Stimulated activated CD4-positive, alpha-beta T cell treated with anti-CD3 and anti-CD28 coated beads, Interleukin-2, amount 100 ng/mL, for 48 hours (primary cell): ENCODE data around the gene FBXL17.

ENCODE experiments used
- DNase-seq, 2 donors: peaks; one replicate each; pipeline ENCODE4 v3.0.0-alpha.2; 2020

FBXL17 gene

GRCh38 chr5:108079753-108080152 is 302.1 kb downstream of the FBXL17 start:
- DNase-seq, result no peak

GRCh38 chr5:108078882-108079281 is 303.0 kb downstream of the FBXL17 start:
- DNase-seq, result no peak

- no peak for DNase-seq
These were observed 303.6 kb downstream of the FBXL17 start for GRCh38 chr5:108078345-108078744.

DNA sequence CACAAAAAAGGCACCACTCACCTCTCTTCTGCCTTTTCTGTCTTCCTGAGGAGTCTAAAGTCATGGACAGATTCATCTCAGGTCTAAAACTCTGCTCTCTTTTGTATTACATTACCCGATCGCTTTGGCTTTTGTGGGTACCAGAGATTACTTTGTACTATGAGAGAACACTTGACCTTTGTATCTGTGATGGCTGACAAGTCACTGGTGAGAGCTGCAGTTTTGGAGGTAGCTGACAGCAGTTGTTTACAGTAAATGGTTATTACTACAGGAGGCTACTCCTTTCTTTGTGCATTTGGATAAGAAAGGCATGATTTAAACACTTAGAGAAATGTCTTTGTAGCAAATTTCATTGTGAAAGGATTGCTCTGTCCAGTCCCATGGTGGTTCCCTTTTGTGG is 307.3 kb downstream of the FBXL17 start:
- no peak for DNase-seq

- no peak for DNase-seq
These were observed 317.6 kb downstream of the FBXL17 start for GRCh38 chr5:108064302-108064701.

DNA sequence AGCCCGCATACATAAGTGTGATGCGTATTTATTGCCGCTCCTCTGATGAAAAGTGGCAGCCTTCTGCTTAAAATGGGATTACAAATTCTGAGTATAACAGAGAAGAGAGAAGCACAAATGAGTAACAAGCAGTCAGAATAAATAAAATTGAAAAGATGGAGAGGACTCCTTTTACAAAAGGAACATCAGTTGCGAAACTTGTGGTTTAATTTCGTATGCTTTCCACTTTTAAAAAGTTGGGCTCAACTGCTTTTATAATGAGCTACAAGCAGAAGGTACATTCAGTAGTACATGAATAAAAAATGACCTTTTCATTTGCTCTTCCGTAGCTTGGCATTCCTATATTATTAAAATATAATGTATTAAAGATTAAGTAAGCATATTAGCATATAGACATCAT is 320.0 kb downstream of the FBXL17 start:
- DNase-seq, result no peak

- DNase-seq, result no peak
These were observed 321.6 kb downstream of the FBXL17 start for GRCh38 chr5:108060340-108060739.

DNA sequence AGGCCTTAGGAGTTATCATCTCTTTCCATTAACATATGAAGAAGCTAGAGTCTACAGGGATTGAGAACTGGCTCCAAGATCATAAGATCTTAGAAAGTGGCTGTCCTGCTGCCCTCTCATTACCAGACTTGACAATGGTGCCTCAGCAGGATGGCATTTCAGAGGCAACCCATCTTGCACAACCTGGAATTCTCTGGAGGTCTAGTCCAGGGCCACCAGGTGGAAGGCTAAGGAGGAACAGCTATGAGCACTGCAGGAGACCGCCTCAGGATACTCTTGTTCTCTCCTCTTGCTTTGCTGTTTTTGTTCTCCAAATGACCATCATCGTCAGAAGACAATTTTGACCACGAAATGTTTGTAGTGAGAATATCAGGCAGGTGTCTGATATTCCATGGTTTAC is 322.6 kb downstream of the FBXL17 start:
- no peak for DNase-seq

DNA sequence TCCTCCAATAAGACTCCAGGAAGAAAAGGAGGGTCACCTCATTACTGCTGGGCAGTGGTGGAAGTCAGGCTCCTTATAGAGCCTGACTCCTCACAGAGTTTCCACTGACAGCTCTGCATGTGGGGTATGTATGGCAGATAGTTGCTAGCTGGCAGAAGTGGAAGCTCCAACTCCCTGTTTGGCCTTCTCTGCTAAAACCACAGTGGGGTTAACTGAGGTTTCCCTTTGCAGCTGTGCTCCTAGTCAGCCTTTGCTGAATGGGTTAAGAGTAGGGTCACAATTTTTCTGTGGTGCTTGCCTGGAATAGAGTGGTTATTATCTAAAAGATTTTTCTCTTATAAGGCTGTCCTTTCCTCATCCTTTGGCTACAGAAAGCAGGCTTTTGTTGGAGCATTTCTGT is 327.5 kb downstream of the FBXL17 start:
- no peak for DNase-seq

- DNase-seq, result no peak
These were observed 334.8 kb downstream of the FBXL17 start for GRCh38 chr5:108046955-108047670.

DNA sequence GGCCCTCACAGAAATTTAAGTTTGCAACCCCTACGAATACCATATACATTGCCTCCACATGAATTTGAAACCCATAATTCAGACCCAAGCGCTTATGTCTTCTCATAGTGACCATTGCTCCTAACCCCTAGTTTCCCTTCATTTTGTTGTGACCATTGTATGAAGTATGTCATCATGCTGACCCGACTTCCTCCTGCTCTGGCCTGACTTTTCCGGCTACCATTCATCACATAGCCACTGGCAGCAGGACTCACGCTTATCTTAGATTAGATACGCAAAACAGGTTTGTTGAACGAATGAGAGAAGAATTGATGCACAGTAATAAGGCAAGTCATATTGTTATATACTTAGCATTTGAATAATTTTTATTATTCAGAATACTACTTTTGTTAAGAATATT is 345.4 kb downstream of the FBXL17 start:
- no peak for DNase-seq

DNA sequence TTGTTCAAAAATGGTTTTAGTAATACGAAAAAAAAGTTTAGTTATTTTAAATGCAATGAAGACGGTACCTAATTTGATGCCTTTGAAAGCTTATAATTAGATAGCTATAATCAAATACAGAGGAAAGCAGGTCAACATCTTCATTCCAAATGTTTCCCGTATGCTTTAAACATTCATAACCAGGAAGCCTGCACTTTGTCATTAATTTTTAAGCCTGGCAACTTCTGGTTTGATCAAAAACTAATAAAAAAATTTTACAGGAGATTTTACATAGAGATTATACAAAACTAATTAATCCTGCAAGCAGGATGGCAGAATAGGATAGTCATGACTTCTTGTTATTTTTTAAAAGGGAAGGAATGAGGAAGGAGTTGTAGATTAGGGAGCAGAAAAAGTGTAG is 353.0 kb downstream of the FBXL17 start:
- DNase-seq, result no peak

DNA sequence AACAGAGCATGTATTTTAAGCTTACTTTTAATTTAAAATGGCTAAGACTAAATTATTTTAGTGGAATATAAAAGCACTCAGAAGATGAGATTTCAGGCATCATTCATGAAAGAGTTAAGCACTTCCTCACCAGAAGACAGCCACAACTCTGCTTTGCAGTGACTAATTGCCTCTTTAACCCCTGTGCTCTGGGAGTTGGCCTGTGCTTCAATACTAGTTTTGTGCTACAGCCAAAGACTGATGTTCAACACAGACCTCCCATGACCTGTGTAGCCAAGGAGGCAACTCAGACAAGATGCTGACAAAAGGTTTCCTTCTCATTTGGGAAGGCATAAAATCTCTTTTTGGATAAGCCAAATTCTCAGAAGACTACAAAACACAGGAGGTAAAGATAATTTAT is 353.5 kb downstream of the FBXL17 start:
- no peak for DNase-seq

DNA sequence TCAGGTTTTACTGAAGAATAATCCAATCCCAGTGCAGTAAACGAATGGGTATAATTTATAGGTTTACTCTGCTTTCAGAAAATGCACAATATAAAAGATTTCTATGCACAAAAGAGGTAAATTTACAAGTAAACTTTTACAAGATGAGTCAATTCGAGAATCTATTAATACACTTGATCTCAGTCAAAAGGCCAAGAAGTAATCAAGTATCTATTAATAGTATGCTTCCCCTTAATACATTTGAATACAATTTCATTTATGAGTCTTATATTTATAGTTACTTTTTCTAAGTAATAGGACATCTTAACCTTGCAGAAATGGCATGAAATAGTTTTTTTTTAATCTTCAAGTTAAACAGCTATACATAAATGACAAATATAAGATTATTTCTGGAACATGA is 355.9 kb downstream of the FBXL17 start:
- DNase-seq, result no peak

GRCh38 chr5:108024986-108025385 is 356.9 kb downstream of the FBXL17 start:
- DNase-seq, result no peak

DNA sequence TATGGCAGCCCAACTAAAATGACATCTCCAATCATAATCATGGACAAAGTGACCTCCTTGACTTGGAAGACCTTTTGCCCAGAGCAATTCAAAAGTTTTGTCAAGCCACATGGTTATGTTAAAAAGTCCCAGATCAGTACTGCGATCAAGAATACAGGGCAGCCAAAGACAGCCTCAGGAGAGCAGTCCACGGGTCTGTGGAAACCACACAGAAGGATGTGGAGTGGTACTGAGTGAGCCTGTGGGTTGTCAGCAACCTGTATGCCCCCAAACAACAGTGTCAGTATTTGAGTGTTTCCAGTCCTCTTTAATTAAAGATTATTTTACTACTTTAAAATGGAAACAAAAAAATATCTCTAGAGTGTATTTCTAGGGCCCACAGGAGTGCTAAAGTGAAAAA is 365.8 kb downstream of the FBXL17 start:
- DNase-seq, result no peak

DNA sequence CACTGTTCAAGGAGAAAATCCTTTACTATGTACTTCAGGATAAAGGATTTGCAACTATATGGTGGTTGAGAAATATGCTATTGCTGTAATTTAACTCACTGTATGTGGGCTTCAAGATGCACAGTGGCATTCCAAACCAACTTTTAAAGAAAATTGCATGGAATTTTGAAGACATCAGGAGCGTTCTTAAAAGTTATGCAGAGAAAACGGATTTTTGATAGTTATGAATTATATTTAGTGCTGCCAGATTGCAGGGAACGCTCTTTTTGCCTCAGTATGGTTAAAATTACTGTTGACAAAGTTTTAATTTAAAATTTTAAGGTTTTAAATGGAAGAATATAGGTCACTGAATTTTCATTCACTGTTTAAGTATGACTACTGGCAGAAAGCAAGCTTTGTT is 375.1 kb downstream of the FBXL17 start:
- DNase-seq, result no peak

- no peak for DNase-seq
These were observed 378.7 kb downstream of the FBXL17 start for GRCh38 chr5:108003178-108003577.

DNA sequence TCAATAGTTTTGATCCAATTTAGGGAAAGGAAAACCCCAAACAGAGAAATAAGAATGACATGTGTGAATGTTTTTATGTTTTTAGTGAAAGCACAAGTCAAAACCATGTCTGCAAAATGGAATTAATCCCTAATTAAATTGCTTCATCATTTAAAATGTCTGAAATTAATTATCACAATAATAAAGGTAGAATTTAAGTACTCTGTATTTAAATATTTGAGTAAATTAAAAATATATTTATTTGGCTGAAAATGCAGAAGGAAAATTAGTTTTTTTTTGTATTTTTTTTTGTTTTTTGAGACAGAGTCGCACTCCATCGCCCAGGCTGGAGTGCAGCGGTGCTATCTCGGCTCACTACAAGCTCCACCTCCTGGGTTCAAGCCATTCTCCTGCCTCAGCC is 380.7 kb downstream of the FBXL17 start:
- no peak for DNase-seq

- no peak for DNase-seq
These were observed 384.4 kb downstream of the FBXL17 start for GRCh38 chr5:107997338-107997980.

DNA sequence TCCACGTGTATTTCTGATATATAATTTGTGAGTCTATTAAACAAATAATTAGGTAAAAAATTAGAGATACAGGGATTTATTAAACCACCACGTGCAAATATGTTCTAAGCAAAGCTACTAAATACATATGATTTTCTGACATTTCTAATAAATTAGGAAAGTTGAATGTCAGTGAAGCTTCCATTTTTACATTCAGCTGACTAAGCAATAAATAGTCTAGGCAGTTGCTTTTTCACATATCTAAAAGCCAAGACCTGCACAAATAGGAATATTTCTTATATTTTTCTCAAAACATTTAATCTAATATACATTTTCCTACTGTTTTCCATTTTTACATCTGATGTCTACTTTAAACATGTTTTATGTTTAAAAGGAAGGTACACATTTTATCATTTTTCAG is 388.6 kb downstream of the FBXL17 start:
- no peak for DNase-seq

DNA sequence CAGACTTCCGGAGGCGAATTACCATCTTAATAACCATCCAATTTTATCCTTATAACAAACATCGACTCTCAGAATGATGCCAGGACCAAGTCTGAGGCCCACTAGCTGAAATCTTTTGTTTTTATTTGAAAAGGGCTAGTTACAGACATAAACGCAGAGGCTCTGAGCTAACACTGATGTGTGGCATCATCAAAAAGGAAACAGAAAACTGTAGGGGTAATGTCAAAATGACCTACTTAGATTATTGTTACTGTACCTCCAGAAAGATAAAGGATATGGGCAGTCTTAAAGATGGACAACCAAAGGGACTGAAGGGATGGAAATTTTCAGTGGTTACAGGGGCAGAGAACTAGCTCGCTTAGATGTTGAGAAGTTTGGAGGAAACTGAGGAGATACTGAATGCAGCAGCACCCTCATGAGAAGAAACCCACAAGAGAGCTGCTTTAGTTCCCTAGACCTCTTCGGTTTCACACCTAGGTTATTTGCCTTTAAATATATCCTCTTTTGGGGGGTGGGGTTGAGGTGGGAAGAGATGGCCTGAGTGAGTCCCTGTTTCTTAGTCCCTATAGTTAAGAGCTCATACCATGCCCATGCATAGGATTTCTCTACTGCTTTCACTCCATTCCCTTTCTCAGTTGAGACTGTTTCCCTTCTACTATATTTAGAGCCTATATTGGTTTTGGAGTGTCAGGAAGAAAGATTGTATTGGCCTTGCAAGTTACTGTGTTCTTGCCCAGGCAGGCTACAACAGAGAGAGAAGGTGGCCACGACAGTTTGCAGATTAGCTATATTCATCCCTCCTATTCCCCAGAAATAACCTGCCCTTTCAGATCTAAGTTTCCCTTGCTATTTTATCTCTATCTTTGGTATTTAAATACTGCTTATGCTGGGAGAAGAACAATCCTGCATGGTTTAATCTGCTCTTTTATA is 390.8 kb downstream of the FBXL17 start:
- no peak for DNase-seq

GRCh38 chr5:107985144-107985543 is 396.8 kb downstream of the FBXL17 start:
- DNase-seq, result no peak
